CD14-positive monocyte (primary cell): Measurements from ENCODE around the gene TEX29. TPM values are rescaled to one million over a fixed set of nuclear protein-coding genes. Genes with fewer than 3 reads are reported as not detected.
A peak's percentile ranks its signal among the peaks of the same experiment; 100 is the strongest.

Experiments used
- DNase-seq, 3 donors: peaks; one replicate each; pipeline ENCODE4 v3.0.0-alpha.2; 2011 to 2022
- H2AFZ ChIP-seq: 2 replicates; pipeline ENCODE4 v1.6.0; 2012; ENCODE audit warnings: mild to moderate bottlenecking, low read depth, low read length, inconsistent platforms; ENCODE audit not compliant: insufficient read depth, poor library complexity, severe bottlenecking
- H3K27ac ChIP-seq, 2 donors: 1 replicate in 1 of 2; 2 replicates in 1 of 2; pipeline ENCODE4 v1.5.1; 2012 to 2013; ENCODE audit warnings: low read length in 2 of 2, control low read depth in 1 of 2, inconsistent platforms in 1 of 2, low read depth in 1 of 2, mild to moderate bottlenecking in 1 of 2
- H3K27me3 ChIP-seq, 2 donors: one replicate each; pipeline versions ENCODE4 v1.6.0 to v1.6.1; 2011 to 2013; ENCODE audit warnings: low read length in 2 of 2; ENCODE audit not compliant: control insufficient read depth in 2 of 2, insufficient read depth in 2 of 2
- H3K36me3 ChIP-seq, 2 donors: replicated peaks in 1 of 2; 1 replicate in 1 of 2; 2 replicates in 1 of 2; pipeline versions ENCODE4 v1.5.1 to v1.6.1; 2012 to 2013; ENCODE audit warnings: low read length in 2 of 2, control low read depth in 1 of 2, inconsistent platforms in 1 of 2, mild to moderate bottlenecking in 1 of 2; ENCODE audit not compliant: insufficient read depth in 2 of 2, control insufficient read depth in 1 of 2
- H3K4me1 ChIP-seq, 2 donors: 1 replicate in 1 of 2; 2 replicates in 1 of 2; pipeline versions ENCODE4 v1.5.1 to v1.6.1; 2012 to 2013; ENCODE audit warnings: low read length in 2 of 2, control low read depth in 1 of 2, inconsistent platforms in 1 of 2, mild to moderate bottlenecking in 1 of 2, moderate library complexity in 1 of 2; ENCODE audit not compliant: insufficient read depth in 2 of 2, control insufficient read depth in 1 of 2
- H3K4me2 ChIP-seq: replicated peaks from 2 replicates; pipeline ENCODE3; 2012; ENCODE audit warnings: low read length, moderate library complexity, mild to moderate bottlenecking; ENCODE audit not compliant: poor library complexity, severe bottlenecking; ENCODE audit errors: extremely low read depth
- H3K4me3 ChIP-seq, 3 experiments: fragments of 200-600 bp in 1 of 3; sonication (generic) in 1 of 3; replicated peaks in 1 of 3; 1 replicate in 2 of 3; 2 replicates in 1 of 3; pipeline ENCODE4 v1.5.1; 2011 to 2013; ENCODE audit warnings: low read length in 3 of 3, mild to moderate bottlenecking in 3 of 3, control low read depth in 2 of 3, low read depth in 2 of 3, inconsistent platforms in 1 of 3, moderate library complexity in 1 of 3
- H3K79me2 ChIP-seq: 2 replicates; pipeline ENCODE4 v1.6.0; 2012; ENCODE audit warnings: mild to moderate bottlenecking, control low read depth, inconsistent platforms, low read length, moderate library complexity; ENCODE audit not compliant: insufficient read depth
- H3K9ac ChIP-seq: 2 replicates; pipeline ENCODE4 v1.6.0; 2017; ENCODE audit warnings: low read length, mild to moderate bottlenecking; ENCODE audit not compliant: insufficient read depth, poor library complexity, severe bottlenecking
- H3K9me3 ChIP-seq, 2 donors: replicated peaks in 1 of 2; 1 replicate in 1 of 2; 2 replicates in 1 of 2; pipeline versions ENCODE4 v1.5.1 to v1.6.1; 2012 to 2013; ENCODE audit warnings: low read length in 2 of 2, control low read depth in 1 of 2; ENCODE audit not compliant: control insufficient read depth in 1 of 2, insufficient read depth in 1 of 2
- H4K20me1 ChIP-seq: 2 replicates; pipeline ENCODE4 v1.6.0; 2012; ENCODE audit warnings: mild to moderate bottlenecking, low read length, control low read depth, moderate library complexity; ENCODE audit not compliant: insufficient read depth
- H3K27ac Mint-ChIP-seq, 7 donors: one replicate each; pipeline ENCODE4 v1.8.0; 2020; ENCODE audit warnings: mild to moderate bottlenecking in 7 of 7, mixed read lengths in 7 of 7, moderate library complexity in 6 of 7, inconsistent platforms in 2 of 7
- H3K27me3 Mint-ChIP-seq, 3 donors: one replicate each; pipeline ENCODE4 v1.8.0; 2021 to 2022; ENCODE audit warnings: low read depth in 3 of 3, mild to moderate bottlenecking in 3 of 3, mixed read lengths in 3 of 3, moderate library complexity in 3 of 3, inconsistent platforms in 1 of 3
- H3K36me3 Mint-ChIP-seq, 2 donors: one replicate each; pipeline ENCODE4 v1.8.0; 2020; ENCODE audit warnings: mixed read lengths in 2 of 2, inconsistent platforms in 1 of 2, mild to moderate bottlenecking in 1 of 2
- H3K4me1 Mint-ChIP-seq: one replicate; pipeline ENCODE4 v1.8.0; 2020; ENCODE audit warnings: mild to moderate bottlenecking, mixed read lengths
- H3K4me3 Mint-ChIP-seq, 2 donors: one replicate each; pipeline ENCODE4 v1.8.0; 2020; ENCODE audit warnings: mild to moderate bottlenecking in 2 of 2, mixed read lengths in 2 of 2, moderate library complexity in 1 of 2
- H3K9me3 Mint-ChIP-seq, 7 donors: one replicate each; pipeline ENCODE4 v1.8.0; 2020 to 2022; ENCODE audit warnings: mixed read lengths in 7 of 7, mild to moderate bottlenecking in 6 of 7, moderate library complexity in 6 of 7, inconsistent platforms in 2 of 7
- CTCF ChIP-seq: fragments of 200-600 bp; IDR thresholded peaks from one replicate; pipeline ENCODE4 v1.8.0; 2022; ENCODE audit warnings: antibody characterized with exemption, mild to moderate bottlenecking
- WGBS: methylation state at CpG from one replicate; pipeline ENCODE4 v1.1.5; 2013; ENCODE audit warnings: missing lambda C conversion rate; ENCODE audit not compliant: insufficient coverage; 5-methylcytosine and 5-hydroxymethylcytosine counted together
- intact Hi-C, 2 donors: fragments of 100-400 bp; cut with micrococcal nuclease; formaldehyde crosslinking; loops; one replicate each; pipeline versions ENCODE4 v1.15.0 to v1.15.1; 2023
- polyA plus RNA-seq, 3 donors: library from polyadenylated mRNA; depleted of rRNA in 1 of 3; unstranded in 2 of 3; stranded (reverse) in 1 of 3; fragments of 300-500 nt in 2 of 3; fragments of >200 nt in 1 of 3; fragmentation: Illumina TruSeq in 2 of 3; gene quantifications; 1 replicate in 2 of 3; 2 replicates in 1 of 3; pipeline ENCODE4 v1.2.3, GENCODE V29; 2012 to 2021

TEX29 gene
- polyA plus RNA-seq, 3 donors = 0.27 to 0.29 TPM; not detected in 1

- Histone ChIP-seq H2AFZ (no peak overlapping the region), H4K20me1 (no peaks in the 10 kb centered on the region), H3K27me3 (no peaks in the 10 kb centered on the region), H3K9ac (no peak overlapping the region), H3K4me2 (no peak overlapping the region), H3K27ac (no peak overlapping the region), H3K79me2 (no peaks in the 10 kb centered on the region), H3K4me1 (no peaks in the 10 kb centered on the region), H3K9me3 (peaks cover 12 to 17% of the 10 kb centered on the region in 2 donors), H3K4me3 (no peak overlapping the region), H3K36me3 (peaks cover 67 to 92% of the 10 kb centered on the region in 2 donors)
- H3K36me3 Mint-ChIP-seq = peaks cover 75 to 83% of the 10 kb centered on the region in 2 donors
- peaks cover 0 to 1% (median 0%) of the 10 kb centered on the region in 3 donors for H3K27me3 Mint-ChIP-seq
- DNase-seq = no peak
- peak overlapping the region in 1 of 7 donors; percentile 53 for H3K27ac Mint-ChIP-seq
- H3K4me3 Mint-ChIP-seq = no peak overlapping the region
- H3K9me3 Mint-ChIP-seq = peaks cover 8 to 25% (median 13%) of the 10 kb centered on the region in 7 donors
- 94% methylated on average over 8 of the region's 11 CpGs for WGBS
- no peak for TF ChIP-seq CTCF
- no peaks in the 10 kb centered on the region for H3K4me1 Mint-ChIP-seq
- intact Hi-C loops = no loop called here
These were observed 16.9 kb upstream of the TEX29 start for GRCh38 chr13:111303559-111303958.

- no peak for TF ChIP-seq CTCF
- Histone ChIP-seq H3K9me3 (peaks cover 16 to 22% of the 10 kb centered on the region in 2 donors), H3K4me3 (no peak overlapping the region), H3K27me3 (no peaks in the 10 kb centered on the region), H3K4me1 (no peaks in the 10 kb centered on the region), H4K20me1 (no peaks in the 10 kb centered on the region), H3K79me2 (no peaks in the 10 kb centered on the region), H3K4me2 (no peak overlapping the region), H3K27ac (no peak overlapping the region), H3K36me3 (peaks cover 62 to 87% of the 10 kb centered on the region in 2 donors), H2AFZ (no peak overlapping the region), H3K9ac (no peak overlapping the region)
- DNase-seq = no peak
- H3K36me3 Mint-ChIP-seq = peaks cover 70 to 78% of the 10 kb centered on the region in 2 donors
- peak overlapping the region in 1 of 7 donors; percentile 53 for H3K27ac Mint-ChIP-seq
- no peak overlapping the region for H3K4me3 Mint-ChIP-seq
- WGBS = 94% methylated on average over 7 of the region's 15 CpGs
- H3K9me3 Mint-ChIP-seq = peaks cover 11 to 27% (median 14%) of the 10 kb centered on the region in 7 donors
- H3K4me1 Mint-ChIP-seq = no peaks in the 10 kb centered on the region
- intact Hi-C loops = no loop called here
- peaks cover 0 to 1% (median 0%) of the 10 kb centered on the region in 3 donors for H3K27me3 Mint-ChIP-seq
These were observed 16.3 kb upstream of the TEX29 start for GRCh38 chr13:111304041-111304544.
